ENCODE data around the gene GALNT13. TPM values are rescaled to one million over a fixed set of nuclear protein-coding genes. Genes with fewer than 3 reads are reported as not detected.

The GALNT13 gene
- total and polyA plus RNA-seq, 2 donors (not counting 1 experiment from before 2014, with no cell fraction given) = not detected

- ATAC-seq (ENCODE audit: low read depth) (no peak), DNase-seq (no peak)
- Histone ChIP-seq H3K79me2 (ENCODE audit: control insufficient read depth, insufficient read depth, low read length) (no peaks in the 10 kb centered on the region), H3K4me3 (ENCODE audit: control extremely low read depth in 1 of 5, extremely low read depth in 1 of 5, insufficient read depth in 1 of 5, low read depth in 2 of 5, low read length in 4 of 5) (no peak overlapping the region), H3K27ac (ENCODE audit: low read length in 2 of 2) (no peak overlapping the region), H3K9me3 (ENCODE audit: control extremely low read depth in 1 of 3, control insufficient read depth in 2 of 3, insufficient read depth in 1 of 3, low read length in 2 of 3) (no peaks in the 10 kb centered on the region), H3K27me3 (replicated peaks in 1 of 4; ENCODE audit: control extremely low read depth in 1 of 4, control insufficient read depth in 3 of 4, insufficient read depth in 4 of 4, low read length in 3 of 4) (no peaks in the 10 kb centered on the region), H2AFZ (ENCODE audit: insufficient read depth, low read depth, low read length, poor library complexity, severe bottlenecking) (no peak overlapping the region), H3K4me2 (replicated peaks; ENCODE audit: low read depth, low read length, poor library complexity, severe bottlenecking) (no peak overlapping the region), H3K9ac (ENCODE audit: low read length) (no peak overlapping the region), H4K20me1 (ENCODE audit: control insufficient read depth, insufficient read depth, low read length, poor library complexity, severe bottlenecking) (no peaks in the 10 kb centered on the region), H3K4me1 (ENCODE audit: control insufficient read depth in 2 of 2, insufficient read depth in 2 of 2, low read length in 2 of 2) (no peaks in the 10 kb centered on the region), H3K36me3 (replicated peaks in 1 of 2; ENCODE audit: control extremely low read depth in 1 of 2, control insufficient read depth in 1 of 2, extremely low read depth in 1 of 2, insufficient read depth in 2 of 2, low read length in 1 of 2) (no peaks in the 10 kb centered on the region)
- TF ChIP-seq CTCF (IDR thresholded peaks at IDR 0.05) (no peak), EZH2 (IDR thresholded peaks at IDR 0.05; ENCODE audit: borderline replicate concordance, insufficient read depth, low read depth, low read length, poor library complexity, severe bottlenecking) (no peak)
- no peak overlapping the region for H3K27ac Mint-ChIP-seq
- WGBS (ENCODE audit: insufficient coverage) = no CpG with 5 or more reads among the region's 1 CpG
- intact Hi-C loops (cut with micrococcal nuclease) = no loop called here
- no peaks in the 10 kb centered on the region for H3K4me1 Mint-ChIP-seq
- POLR2A ChIA-PET = no interaction called here
- H3K4me3 Mint-ChIP-seq = no peak overlapping the region
- H3K27me3 Mint-ChIP-seq = no peaks in the 10 kb centered on the region
- H3K9me3 Mint-ChIP-seq (ENCODE audit: insufficient read depth) = no peaks in the 10 kb centered on the region
- CTCF ChIA-PET = no interaction called here
These were observed 352.0 kb downstream of the GALNT13 start for GRCh38 chr2:154223726-154224125.

- Histone ChIP-seq H2AFZ (ENCODE audit: insufficient read depth, low read depth, low read length, poor library complexity, severe bottlenecking) (no peak overlapping the region), H3K4me3 (ENCODE audit: control extremely low read depth in 1 of 5, extremely low read depth in 1 of 5, insufficient read depth in 1 of 5, low read depth in 2 of 5, low read length in 4 of 5) (no peak overlapping the region), H3K4me1 (ENCODE audit: control insufficient read depth in 2 of 2, insufficient read depth in 2 of 2, low read length in 2 of 2) (no peaks in the 10 kb centered on the region), H3K9me3 (ENCODE audit: control extremely low read depth in 1 of 3, control insufficient read depth in 2 of 3, insufficient read depth in 1 of 3, low read length in 2 of 3) (no peaks in the 10 kb centered on the region), H3K79me2 (ENCODE audit: control insufficient read depth, insufficient read depth, low read length) (no peaks in the 10 kb centered on the region), H3K4me2 (replicated peaks; ENCODE audit: low read depth, low read length, poor library complexity, severe bottlenecking) (no peak overlapping the region), H3K36me3 (replicated peaks in 1 of 2; ENCODE audit: control extremely low read depth in 1 of 2, control insufficient read depth in 1 of 2, extremely low read depth in 1 of 2, insufficient read depth in 2 of 2, low read length in 1 of 2) (no peaks in the 10 kb centered on the region), H3K27me3 (replicated peaks in 1 of 4; ENCODE audit: control extremely low read depth in 1 of 4, control insufficient read depth in 3 of 4, insufficient read depth in 4 of 4, low read length in 3 of 4) (no peaks in the 10 kb centered on the region), H4K20me1 (ENCODE audit: control insufficient read depth, insufficient read depth, low read length, poor library complexity, severe bottlenecking) (no peaks in the 10 kb centered on the region), H3K27ac (ENCODE audit: low read length in 2 of 2) (no peak overlapping the region), H3K9ac (ENCODE audit: low read length) (no peak overlapping the region)
- 83% methylated on average over 2 of the region's 2 CpGs for WGBS (ENCODE audit: insufficient coverage)
- H3K9me3 Mint-ChIP-seq (ENCODE audit: insufficient read depth) = no peaks in the 10 kb centered on the region
- H3K27ac Mint-ChIP-seq = no peak overlapping the region
- no peak overlapping the region for H3K4me3 Mint-ChIP-seq
- H3K27me3 Mint-ChIP-seq = no peaks in the 10 kb centered on the region
- ChIA-PET POLR2A (no interaction called here), CTCF (no interaction called here)
- intact Hi-C loops (cut with micrococcal nuclease) = no loop called here
- H3K4me1 Mint-ChIP-seq = no peaks in the 10 kb centered on the region
- no peak for ATAC-seq (ENCODE audit: low read depth)
- DNase-seq = no peak
- TF ChIP-seq EZH2 (IDR thresholded peaks at IDR 0.05; ENCODE audit: borderline replicate concordance, insufficient read depth, low read depth, low read length, poor library complexity, severe bottlenecking) (no peak), CTCF (IDR thresholded peaks at IDR 0.05) (no peak)
These were observed 355.2 kb downstream of the GALNT13 start for GRCh38 chr2:154226931-154227330.
